WI38 (cell line): Measurements from ENCODE around the gene CARMIL3.

ENCODE experiments used
- H3K4me3 ChIP-seq: 2 replicates; pipeline ENCODE4 v1.5.1; 2011; ENCODE audit warnings: low read depth, mild to moderate bottlenecking, control low read depth, low read length
- CTCF ChIP-seq: IDR thresholded peaks from 2 replicates; pipeline ENCODE4 v1.5.1; 2012; ENCODE audit warnings: low read depth, mild to moderate bottlenecking, control low read depth, low read length

Gene CARMIL3

GRCh38 chr14:24056800-24057184 is 5.0 kb downstream of the CARMIL3 start:
- TF ChIP-seq CTCF = no peak
- H3K4me3 ChIP-seq = no peak overlapping the region

GRCh38 chr14:24057271-24057670 is 5.5 kb downstream of the CARMIL3 start:
- no peak overlapping the region for H3K4me3 ChIP-seq
- no peak for TF ChIP-seq CTCF

GRCh38 chr14:24057867-24058259 is 6.1 kb downstream of the CARMIL3 start:
- no peak overlapping the region for H3K4me3 ChIP-seq
- no peak for TF ChIP-seq CTCF

DNA sequence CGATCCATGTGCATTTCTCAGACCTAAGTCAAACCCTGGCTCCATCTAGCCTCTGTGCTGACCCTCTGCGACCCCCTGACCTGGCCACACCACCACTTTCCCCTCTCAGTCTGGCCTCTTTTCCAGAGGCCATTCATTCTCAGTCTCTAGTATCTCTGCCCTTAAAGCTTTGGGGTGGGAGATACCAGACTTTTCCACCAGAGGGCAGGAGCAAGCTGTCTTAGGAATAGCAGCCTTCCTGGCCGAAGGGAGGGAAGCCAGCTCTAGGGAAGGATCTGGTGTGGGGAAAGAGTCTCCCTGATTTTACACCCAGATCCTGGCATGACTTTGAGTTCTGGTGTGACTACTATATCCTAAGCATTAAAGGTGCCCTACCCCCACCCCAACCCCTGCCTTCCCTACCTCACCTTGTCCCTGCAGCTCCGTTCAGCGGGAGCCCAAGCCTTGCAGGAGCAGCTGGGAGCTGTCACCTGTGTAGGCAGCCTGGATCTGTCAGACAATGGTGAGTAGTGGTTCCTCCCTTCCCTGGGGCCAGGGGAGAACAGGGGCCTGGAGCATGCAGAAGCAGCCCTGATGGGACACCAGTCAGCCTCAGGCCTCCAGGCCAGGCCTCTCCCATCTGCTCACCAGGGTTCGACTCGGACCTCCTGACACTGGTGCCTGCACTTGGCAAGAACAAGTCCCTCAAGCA is 6.6 kb downstream of the CARMIL3 start:
- peak; percentile 81 for TF ChIP-seq CTCF
- H3K4me3 ChIP-seq = no peak overlapping the region

DNA sequence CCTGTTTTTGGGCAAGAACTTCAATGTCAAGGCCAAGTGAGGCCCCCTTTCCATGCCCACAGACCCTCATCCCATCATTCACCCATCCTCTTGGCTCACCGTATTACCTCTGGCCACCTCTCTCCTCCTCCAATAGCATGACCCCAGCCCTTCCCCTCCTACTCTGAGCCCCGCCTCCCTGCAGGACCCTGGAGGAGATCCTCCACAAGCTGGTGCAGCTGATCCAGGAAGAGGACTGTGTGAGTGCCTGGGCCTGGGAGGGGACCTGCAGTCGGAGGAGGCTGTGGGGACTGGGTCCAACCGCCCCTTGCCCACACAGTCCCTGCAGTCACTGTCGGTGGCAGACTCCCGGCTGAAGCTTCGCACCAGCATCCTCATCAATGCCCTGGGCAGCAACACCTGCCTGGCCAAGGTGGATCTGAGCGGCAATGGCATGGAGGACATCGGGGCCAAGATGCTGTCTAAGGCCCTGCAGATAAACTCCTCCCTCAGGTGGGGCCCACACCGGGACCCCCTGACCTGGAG is 7.2 kb downstream of the CARMIL3 start:
- no peak overlapping the region for H3K4me3 ChIP-seq
- no peak for TF ChIP-seq CTCF

GRCh38 chr14:24059841-24060388 is 8.1 kb downstream of the CARMIL3 start:
- H3K4me3 ChIP-seq = no peak overlapping the region
- TF ChIP-seq CTCF = no peak

- no peak overlapping the region for H3K4me3 ChIP-seq
- no peak for TF ChIP-seq CTCF
Observed at GRCh38 chr14:24060443-24060842, 8.6 kb downstream of the CARMIL3 start.
